A673 (cell line): ENCODE results near the gene PPM1M. TPM values are rescaled to one million over a fixed set of nuclear protein-coding genes. Genes with fewer than 3 reads are reported as not detected.

Source experiments
- BruUV-seq: library from RNA; stranded (reverse); fragments of 400-500 nt; replicated peaks from 2 replicates; lab custom pipeline; 2021; lab: Mats Ljungman, UMichigan
- CTCF ChIA-PET: fragments of 300-600 bp; sonication (Branson Sonifier 250); formaldehyde crosslinking; loops from one replicate; lab custom pipeline; 2022; ENCODE audit warnings: antibody characterized with exemption; lab: Charles Lee
- POLR2A ChIA-PET: fragments of 300-600 bp; sonication (Branson Sonifier 250); formaldehyde crosslinking; loops from one replicate; lab custom pipeline; 2022; ENCODE audit warnings: antibody characterized with exemption; ENCODE audit not compliant: low non-redundant PET; lab: Charles Lee
- DNase-seq: peaks from one replicate; pipeline ENCODE4 v3.0.0-alpha.2; 2015; ENCODE audit warnings: low spot score
- H3K27ac ChIP-seq: fragments of 200-600 bp; sonication (generic); 2 replicates; pipeline ENCODE4 v1.5.1; 2016; ENCODE audit warnings: mixed run types, low read depth, mild to moderate bottlenecking, mixed read lengths, antibody characterized with exemption, low read length; ENCODE audit not compliant: poor library complexity, severe bottlenecking
- H3K27me3 ChIP-seq: fragments of 200-600 bp; sonication (generic); replicated peaks from 2 replicates; pipeline ENCODE4 v1.6.1; 2017; ENCODE audit warnings: mixed run types, low read depth, mild to moderate bottlenecking, mixed read lengths, antibody characterized with exemption, low read length; ENCODE audit not compliant: insufficient read depth, poor library complexity
- H3K36me3 ChIP-seq: fragments of 200-600 bp; sonication (generic); 2 replicates; pipeline ENCODE4 v1.6.1; 2016; ENCODE audit warnings: mixed run types, mild to moderate bottlenecking, mixed read lengths, antibody characterized with exemption, low read length; ENCODE audit not compliant: insufficient read depth, poor library complexity, severe bottlenecking
- H3K4me1 ChIP-seq: fragments of 200-600 bp; sonication (generic); 2 replicates; pipeline ENCODE4 v1.6.1; 2017; ENCODE audit warnings: mixed run types, mild to moderate bottlenecking, mixed read lengths, antibody characterized with exemption, low read length; ENCODE audit not compliant: insufficient read depth, poor library complexity, severe bottlenecking
- H3K4me3 ChIP-seq: fragments of 200-600 bp; sonication (generic); 2 replicates; pipeline ENCODE4 v1.5.1; 2016; ENCODE audit warnings: low read depth, mixed run types, mild to moderate bottlenecking, mixed read lengths, low read length; ENCODE audit not compliant: poor library complexity, severe bottlenecking
- H3K9me3 ChIP-seq: fragments of 200-600 bp; sonication (generic); 2 replicates; pipeline ENCODE4 v1.6.1; 2016; ENCODE audit warnings: mixed run types, low read depth, mild to moderate bottlenecking, mixed read lengths, antibody characterized with exemption, low read length; ENCODE audit not compliant: poor library complexity, severe bottlenecking
- EZH2 ChIP-seq: fragments of 200-600 bp; sonication (generic); IDR thresholded peaks from 2 replicates; pipeline ENCODE4 v1.6.1; 2017; ENCODE audit warnings: borderline replicate concordance, low read depth, mild to moderate bottlenecking, mixed read lengths, antibody characterized with exemption, low read length; ENCODE audit not compliant: poor library complexity, severe bottlenecking
- intact Hi-C: fragments of 100-400 bp; cut with micrococcal nuclease; formaldehyde crosslinking; loops from one replicate; pipeline ENCODE4 v1.10.0; 2022; ENCODE audit not compliant: unreplicated experiment
- total RNA-seq: library from RNA; stranded (reverse); gene quantifications from 2 replicates; pipeline ENCODE4 v1.2.3, GENCODE V29; 2021
- TF ChIP-seq, protein P1 (sequence below): fragments of 300-800, 200-600 bp; sonication (generic); conservative IDR thresholded peaks from 2 replicates; pipeline ENCODE4 v1.5.1; 2017; ENCODE audit warnings: low read depth, mild to moderate bottlenecking, antibody characterized with exemption, low read length, moderate library complexity, mixed read lengths

PPM1M gene
- total RNA-seq, 1 experiment from 2014 or later = 3.6 TPM

DNA sequence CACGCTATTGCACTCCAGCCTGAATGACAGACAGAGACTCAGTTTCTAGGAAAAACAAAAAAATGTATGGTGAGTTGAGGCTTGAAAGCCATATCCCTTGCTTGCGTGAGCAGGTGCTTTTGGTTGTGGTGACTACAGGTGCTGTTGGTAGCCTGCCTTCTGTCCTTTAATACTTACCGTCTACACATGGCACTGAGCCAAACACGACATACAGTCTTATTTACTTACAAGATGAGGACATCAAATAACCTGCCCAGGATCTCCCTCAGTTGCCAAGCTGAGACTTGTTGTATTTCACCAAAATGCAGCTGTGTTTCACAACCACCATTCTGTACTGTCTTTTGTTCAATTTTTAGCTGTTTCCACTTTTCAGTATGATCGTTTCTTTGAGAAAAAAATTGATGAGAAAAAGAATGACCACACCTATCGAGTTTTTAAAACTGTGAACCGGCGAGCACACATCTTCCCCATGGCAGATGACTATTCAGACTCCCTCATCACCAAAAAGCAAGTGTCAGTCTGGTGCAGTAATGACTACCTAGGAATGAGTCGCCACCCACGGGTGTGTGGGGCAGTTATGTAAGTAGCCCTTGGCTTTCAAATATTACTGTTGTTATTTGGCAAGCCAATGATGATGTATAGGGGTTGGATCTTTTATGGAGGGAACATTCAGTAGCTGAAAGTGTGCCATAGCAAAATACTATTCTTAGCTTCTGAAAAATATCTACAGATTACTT lies 41.1 kb upstream of the PPM1M start:
- DNase-seq = no peak
- CTCF ChIA-PET = no interaction called here
- TF ChIP-seq, protein P1, sequence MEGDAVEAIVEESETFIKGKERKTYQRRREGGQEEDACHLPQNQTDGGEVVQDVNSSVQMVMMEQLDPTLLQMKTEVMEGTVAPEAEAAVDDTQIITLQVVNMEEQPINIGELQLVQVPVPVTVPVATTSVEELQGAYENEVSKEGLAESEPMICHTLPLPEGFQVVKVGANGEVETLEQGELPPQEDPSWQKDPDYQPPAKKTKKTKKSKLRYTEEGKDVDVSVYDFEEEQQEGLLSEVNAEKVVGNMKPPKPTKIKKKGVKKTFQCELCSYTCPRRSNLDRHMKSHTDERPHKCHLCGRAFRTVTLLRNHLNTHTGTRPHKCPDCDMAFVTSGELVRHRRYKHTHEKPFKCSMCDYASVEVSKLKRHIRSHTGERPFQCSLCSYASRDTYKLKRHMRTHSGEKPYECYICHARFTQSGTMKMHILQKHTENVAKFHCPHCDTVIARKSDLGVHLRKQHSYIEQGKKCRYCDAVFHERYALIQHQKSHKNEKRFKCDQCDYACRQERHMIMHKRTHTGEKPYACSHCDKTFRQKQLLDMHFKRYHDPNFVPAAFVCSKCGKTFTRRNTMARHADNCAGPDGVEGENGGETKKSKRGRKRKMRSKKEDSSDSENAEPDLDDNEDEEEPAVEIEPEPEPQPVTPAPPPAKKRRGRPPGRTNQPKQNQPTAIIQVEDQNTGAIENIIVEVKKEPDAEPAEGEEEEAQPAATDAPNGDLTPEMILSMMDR = no peak
- no peak for TF ChIP-seq EZH2
- H3K27me3 ChIP-seq = no peaks in the 10 kb centered on the region
- H3K27ac ChIP-seq = no peak overlapping the region
- intact Hi-C loops = no loop called here
- no peaks in the 10 kb centered on the region for H3K4me1 ChIP-seq
- no peaks in the 10 kb centered on the region for H3K9me3 ChIP-seq
- H3K36me3 ChIP-seq = peaks cover 46% of the 10 kb centered on the region
- POLR2A ChIA-PET = no interaction called here
- H3K4me3 ChIP-seq = no peak overlapping the region
- no TSS peak for BruUV-seq

DNA sequence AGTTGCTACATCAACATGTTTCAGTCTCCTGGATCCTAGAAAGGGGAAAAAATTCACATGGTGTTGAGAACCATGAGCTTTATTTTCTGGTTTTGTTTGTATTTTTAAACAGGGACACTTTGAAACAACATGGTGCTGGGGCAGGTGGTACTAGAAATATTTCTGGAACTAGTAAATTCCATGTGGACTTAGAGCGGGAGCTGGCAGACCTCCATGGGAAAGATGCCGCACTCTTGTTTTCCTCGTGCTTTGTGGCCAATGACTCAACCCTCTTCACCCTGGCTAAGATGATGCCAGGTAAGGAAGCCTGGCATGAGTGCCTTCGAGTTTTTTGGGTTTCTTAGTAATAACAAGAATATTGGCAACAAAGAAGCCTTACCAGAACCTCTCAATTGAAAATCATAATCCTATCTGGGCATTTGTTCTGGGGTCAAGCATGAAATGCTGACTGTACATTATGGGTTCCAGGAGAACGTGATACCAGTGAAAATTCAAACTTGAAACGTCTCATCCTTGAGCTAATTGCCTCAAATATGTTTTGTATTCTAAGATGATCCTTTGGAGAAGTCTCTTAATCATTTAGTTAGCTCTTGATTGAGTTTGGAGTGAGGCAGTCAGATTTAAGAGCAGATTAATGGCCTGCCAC lies 39.7 kb upstream of the PPM1M start:
- Histone ChIP-seq H3K27me3 (no peaks in the 10 kb centered on the region), H3K4me1 (no peaks in the 10 kb centered on the region), H3K36me3 (peaks cover 38% of the 10 kb centered on the region), H3K27ac (no peak overlapping the region), H3K4me3 (no peak overlapping the region), H3K9me3 (no peaks in the 10 kb centered on the region)
- DNase-seq = no peak
- BruUV-seq = no TSS peak
- intact Hi-C loops = no loop called here
- TF ChIP-seq, protein P1 = no peak
- TF ChIP-seq EZH2 = no peak
- CTCF ChIA-PET = interaction anchor here (0.6 kb wide), 1 partner anchor 232 kb away, joined by 3 read pairs; the partner anchor contains the start of gene ABHD14B
- POLR2A ChIA-PET = interaction anchor here (0.6 kb wide), 1 partner anchor 373 kb away, joined by 3 read pairs; no protein-coding TSS in a partner anchor

DNA sequence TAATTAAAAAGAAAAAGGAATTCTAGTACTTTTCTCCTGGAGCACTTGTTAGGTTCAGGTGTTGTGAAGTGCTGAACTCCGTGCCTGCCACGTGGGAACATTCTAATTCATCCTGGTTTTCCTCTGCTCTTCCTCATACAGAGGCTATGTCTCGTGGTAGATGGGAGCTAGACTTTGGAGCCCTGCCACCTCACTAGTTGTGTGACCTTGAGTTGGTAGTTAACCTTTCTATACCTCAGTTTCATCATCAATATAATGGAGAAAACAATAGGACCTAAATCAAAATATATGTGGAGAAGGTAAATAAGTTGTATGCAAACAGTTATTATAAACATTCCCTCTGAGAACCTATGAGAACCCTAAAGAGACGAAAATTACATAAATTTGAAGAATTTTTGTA lies 37.0 kb upstream of the PPM1M start:
- Histone ChIP-seq H3K27me3 (no peaks in the 10 kb centered on the region), H3K36me3 (peaks cover 57% of the 10 kb centered on the region), H3K9me3 (no peaks in the 10 kb centered on the region), H3K4me1 (no peaks in the 10 kb centered on the region), H3K4me3 (no peak overlapping the region), H3K27ac (no peak overlapping the region)
- no peak for DNase-seq
- no TSS peak for BruUV-seq
- CTCF ChIA-PET = no interaction called here
- intact Hi-C loops = no loop called here
- POLR2A ChIA-PET = no interaction called here
- TF ChIP-seq EZH2 = no peak
- TF ChIP-seq, protein P1 = no peak
